ENCODE data around the gene PHKA1. TPM values are rescaled to one million over a fixed set of nuclear protein-coding genes. Genes with fewer than 3 reads are reported as not detected.

The PHKA1 gene
- total and polyA plus RNA-seq, 2 experiments from 2014 or later: 2.6 to 6.8 TPM

DNA sequence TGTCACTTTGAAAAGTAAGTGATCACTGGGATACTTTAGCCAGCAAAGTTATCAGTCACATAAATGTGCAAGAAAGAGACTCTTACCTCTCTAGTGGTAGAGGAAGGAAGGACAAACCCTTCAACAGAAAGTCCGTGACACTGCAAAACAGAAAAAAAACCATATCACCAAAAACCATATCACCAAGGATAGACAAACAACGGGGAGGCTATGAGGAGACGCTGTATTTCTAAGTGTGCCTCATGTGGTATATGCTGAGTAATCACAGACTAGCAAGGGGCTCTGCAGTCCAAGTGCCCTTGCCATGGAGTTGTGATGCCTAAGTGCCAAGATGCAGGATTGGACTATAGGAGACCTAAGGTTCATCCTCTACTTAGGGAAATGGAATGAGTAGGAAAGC lies 129.9 kb downstream of the PHKA1 start (continued):
- TF ChIP-seq ZNF462 (CRISPR knock-in tag; IDR thresholded peaks at IDR 0.05) (no peak), NANOG (IDR thresholded peaks at IDR 0.05; ENCODE audit: borderline replicate concordance) (no peak), ETS1 (IDR thresholded peaks at IDR 0.05) (no peak)

DNA sequence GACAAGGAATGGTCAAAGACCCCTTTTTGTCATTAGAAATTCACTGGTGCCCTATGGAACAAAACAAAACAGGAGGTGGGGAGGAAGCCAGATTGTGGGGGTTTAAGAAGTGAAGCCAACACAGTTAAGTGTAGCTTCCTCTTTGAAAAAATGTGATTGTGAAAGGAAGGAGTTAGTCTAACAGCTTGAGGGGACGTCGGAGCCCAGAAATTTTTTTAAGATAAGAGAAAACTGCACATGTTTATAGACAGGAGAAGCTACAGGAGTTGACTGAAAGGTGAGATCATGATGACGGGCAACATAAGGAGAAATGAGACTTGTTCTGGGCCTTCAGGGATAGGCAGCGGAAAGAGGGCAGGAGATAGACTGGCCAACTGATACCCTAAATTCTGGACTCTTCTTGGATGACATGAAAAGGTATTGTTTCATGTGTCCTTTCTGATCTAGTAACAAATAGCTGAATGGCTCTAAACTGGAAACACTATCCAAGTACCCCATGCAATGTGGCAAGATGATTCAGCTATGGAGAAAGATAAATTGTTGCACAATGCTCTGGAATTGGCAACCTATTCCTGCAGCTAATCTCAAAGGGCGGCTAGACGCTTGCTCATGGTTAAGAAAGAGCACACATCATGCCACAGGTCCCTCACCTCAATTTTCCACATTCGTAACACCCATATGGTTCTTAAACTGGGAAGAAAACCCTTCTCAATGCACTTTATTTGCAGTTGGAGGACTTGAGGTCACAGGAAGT lies 137.8 kb downstream of the PHKA1 start:
- Mint-ChIP-seq H3K4me1 (no peaks in the 10 kb centered on the region; the same call in 2 of the 3 replicates), H3K27me3 (ENCODE audit: insufficient read depth, low read depth, poor library complexity) (no peaks in the 10 kb centered on the region), H3K27ac (no peak overlapping the region), H3K36me3 (ENCODE audit: low read depth) (peaks cover under 1% of the 10 kb centered on the region; the same call in 2 of the 3 replicates), H3K4me3 (no peak overlapping the region), H3K9me3 (no peaks in the 10 kb centered on the region)
- Histone ChIP-seq H3K4me1 (ENCODE audit: insufficient read depth) (no peaks in the 10 kb centered on the region), H3K36me3 (ENCODE audit: insufficient read depth) (no peaks in the 10 kb centered on the region), H3K4me2 (no peak overlapping the region), H3K27me3 (ENCODE audit: insufficient read depth) (no peaks in the 10 kb centered on the region), H3K9me2 (ENCODE audit: insufficient read depth) (no peaks in the 10 kb centered on the region), H3K27ac (ENCODE audit: low read depth) (no peak overlapping the region), H2AFZ (no peak overlapping the region), H3K4me3 (no peak overlapping the region), H4K20me1 (replicated peaks; ENCODE audit: insufficient read depth) (no peaks in the 10 kb centered on the region), H3F3A (replicated peaks; ENCODE audit: low read depth) (no peaks in the 10 kb centered on the region), H3K79me2 (replicated peaks; ENCODE audit: insufficient read depth) (0 out of 2 replicates have a peak, but pooled peaks cover 4% of the 10 kb centered on the region)
- no peak for DNase-seq (ENCODE audit: low spot score)
- ATAC-seq: no peak
- TF ChIP-seq EZH2 (IDR thresholded peaks at IDR 0.05; ENCODE audit: low read depth, unreplicated experiment) (no peak), ETS1 (IDR thresholded peaks at IDR 0.05) (no peak), JUNB (IDR thresholded peaks at IDR 0.05; ENCODE audit: unreplicated experiment) (no peak), REST (IDR thresholded peaks at IDR 0.05; ENCODE audit: unreplicated experiment) (no peak), POLR2AphosphoS5 (IDR thresholded peaks at IDR 0.05; ENCODE audit: low read depth) (no peak), EZH2phosphoT487 (IDR thresholded peaks at IDR 0.05; ENCODE audit: unreplicated experiment) (no peak), STAT1 (IDR thresholded peaks at IDR 0.05; ENCODE audit: unreplicated experiment) (no peak), ZNF331 (CRISPR knock-in tag; IDR thresholded peaks at IDR 0.05; ENCODE audit: low read depth) (no peak), ZNF114 (CRISPR knock-in tag; IDR thresholded peaks at IDR 0.05) (no peak)

All from GM23338 (cell line).